Neural crest cell (in vitro differentiated cells): ENCODE results near the gene GRIK2. TPM values are rescaled to one million over a fixed set of nuclear protein-coding genes. Genes with fewer than 3 reads are reported as not detected.

Source experiments
- DNase-seq: peaks from one replicate; pipeline ENCODE4 v3.0.0; 2021; ENCODE audit warnings: low read depth, mixed read lengths, low spot score
- H3K27ac Mint-ChIP-seq: one replicate; pipeline ENCODE4 v1.8.0; 2021; ENCODE audit warnings: mild to moderate bottlenecking, mixed read lengths; ENCODE audit not compliant: unreplicated experiment
- H3K27me3 Mint-ChIP-seq: 2 replicates; pipeline ENCODE4 v1.8.0; 2021; ENCODE audit warnings: low read depth, mild to moderate bottlenecking, mixed read lengths
- H3K36me3 Mint-ChIP-seq: 2 replicates; pipeline ENCODE4 v1.8.0; 2021; ENCODE audit warnings: low read depth, mild to moderate bottlenecking, mixed read lengths
- H3K4me1 Mint-ChIP-seq: 2 replicates; pipeline ENCODE4 v1.8.0; 2021; ENCODE audit warnings: mixed read lengths
- H3K4me3 Mint-ChIP-seq: one replicate; pipeline ENCODE4 v1.8.0; 2021; ENCODE audit warnings: mild to moderate bottlenecking, mixed read lengths
- H3K9me3 Mint-ChIP-seq: 2 replicates; pipeline ENCODE4 v1.8.0; 2021; ENCODE audit warnings: mixed read lengths
- CTCF ChIP-seq: fragments of 200-600 bp; sonication (generic); conservative IDR thresholded peaks from 2 replicates; pipeline ENCODE4 v1.5.0; 2021; ENCODE audit warnings: antibody characterized with exemption, mild to moderate bottlenecking
- total RNA-seq: library from RNA; stranded (reverse); gene quantifications from 2 replicates; pipeline ENCODE4 v1.2.1, GENCODE V29; 2021

Gene GRIK2
- total RNA-seq, 1 donor from 2014 or later = 10.5 TPM

DNA sequence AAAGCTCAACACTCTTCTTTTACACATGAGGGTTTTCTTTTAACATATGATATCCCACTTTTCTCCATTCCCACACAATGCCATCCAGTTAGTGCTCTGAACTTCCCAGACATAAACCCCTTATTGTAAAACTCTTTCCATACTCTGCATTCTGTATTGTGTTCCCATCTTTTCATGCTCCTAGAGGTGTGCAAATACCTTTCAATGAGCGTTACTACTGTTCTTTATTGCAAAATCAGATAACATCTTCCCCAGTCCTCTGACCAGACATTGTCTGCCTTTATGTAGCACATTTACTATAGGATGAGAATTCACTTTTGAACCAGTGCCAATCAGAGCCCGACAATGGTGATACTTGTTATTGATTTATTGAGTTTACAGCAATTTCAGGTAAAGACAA, 296.2 kb downstream of the GRIK2 start:
- Mint-ChIP-seq H3K27ac (no peak overlapping the region), H3K36me3 (no peaks in the 10 kb centered on the region), H3K4me1 (no peaks in the 10 kb centered on the region), H3K27me3 (no peaks in the 10 kb centered on the region), H3K9me3 (no peaks in the 10 kb centered on the region), H3K4me3 (no peak overlapping the region)
- DNase-seq = no peak
- TF ChIP-seq CTCF = no peak

DNA sequence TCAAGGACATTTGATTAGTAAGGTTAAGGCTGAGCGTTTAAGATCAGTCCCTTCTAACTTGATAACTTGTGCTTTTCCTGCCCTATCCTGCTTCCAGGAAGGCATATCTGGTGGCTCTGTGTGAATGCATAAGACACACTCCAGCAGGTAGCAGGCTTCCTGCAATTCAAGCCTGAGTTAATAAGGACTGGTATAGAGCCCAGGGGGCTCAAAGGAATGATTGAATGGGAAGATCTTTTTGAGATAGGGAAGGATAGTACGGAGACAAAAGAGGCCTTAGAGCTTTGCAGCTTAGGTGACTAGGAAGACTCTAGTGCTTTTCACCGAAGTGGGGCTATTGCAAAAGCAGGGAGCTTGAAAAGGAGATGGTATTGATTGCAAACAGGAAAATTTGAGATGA, 307.1 kb downstream of the GRIK2 start:
- no peak overlapping the region for H3K4me3 Mint-ChIP-seq
- no peaks in the 10 kb centered on the region for H3K27me3 Mint-ChIP-seq
- H3K9me3 Mint-ChIP-seq = no peaks in the 10 kb centered on the region
- no peaks in the 10 kb centered on the region for H3K36me3 Mint-ChIP-seq
- H3K27ac Mint-ChIP-seq = no peak overlapping the region
- DNase-seq = no peak
- peaks cover 5% of the 10 kb centered on the region for H3K4me1 Mint-ChIP-seq
- no peak for TF ChIP-seq CTCF

GRCh38 chr6:101703311-101703710, 309.8 kb downstream of the GRIK2 start:
- H3K4me3 Mint-ChIP-seq = no peak overlapping the region
- no peak overlapping the region for H3K27ac Mint-ChIP-seq
- peaks cover 5% of the 10 kb centered on the region for H3K4me1 Mint-ChIP-seq
- no peaks in the 10 kb centered on the region for H3K9me3 Mint-ChIP-seq
- H3K36me3 Mint-ChIP-seq = no peaks in the 10 kb centered on the region
- no peak for DNase-seq
- no peak for TF ChIP-seq CTCF
- H3K27me3 Mint-ChIP-seq = no peaks in the 10 kb centered on the region

DNA sequence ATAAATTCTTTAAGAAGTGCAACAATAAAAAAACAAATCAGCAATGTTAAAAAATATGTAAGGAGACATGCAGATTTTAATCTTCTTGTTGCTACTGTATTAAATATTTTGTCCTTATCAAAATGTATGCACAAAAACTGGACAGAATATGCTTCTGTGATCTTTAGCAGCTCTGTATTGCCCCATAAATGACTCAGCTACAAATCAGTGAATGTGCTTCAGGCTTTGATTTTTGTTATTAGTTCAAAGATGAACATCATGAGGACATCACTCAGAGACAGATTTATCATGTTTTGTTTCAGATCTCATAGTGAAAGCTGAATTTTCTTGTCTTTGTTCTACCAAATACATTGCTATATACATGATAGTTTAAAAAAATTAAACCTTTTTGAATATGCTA, 312.4 kb downstream of the GRIK2 start:
- TF ChIP-seq CTCF = no peak
- H3K4me1 Mint-ChIP-seq = peaks cover 5% of the 10 kb centered on the region

DNA sequence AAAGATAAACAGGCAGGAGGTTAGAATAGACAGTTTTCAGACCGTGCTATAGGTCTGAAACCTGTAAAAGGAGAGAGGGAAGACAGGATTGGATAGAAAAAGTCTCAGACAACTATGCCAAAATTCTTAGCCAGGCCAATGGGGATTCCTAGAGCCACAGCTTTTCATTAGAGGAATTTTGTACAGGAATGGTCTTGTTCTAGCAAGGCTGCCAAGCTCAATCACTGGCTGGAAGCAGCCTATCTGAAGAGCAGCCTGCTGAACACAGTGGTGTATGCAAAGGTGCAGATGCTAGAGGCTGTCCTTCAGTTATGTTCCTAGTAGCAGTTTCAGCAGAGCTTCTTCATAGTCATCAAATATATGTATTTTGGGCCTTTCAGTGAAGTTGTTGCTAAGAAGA, 313.1 kb downstream of the GRIK2 start:
- DNase-seq = no peak
- H3K4me1 Mint-ChIP-seq = peaks cover 5% of the 10 kb centered on the region
- no peak for TF ChIP-seq CTCF
- H3K9me3 Mint-ChIP-seq = no peaks in the 10 kb centered on the region
- no peaks in the 10 kb centered on the region for H3K36me3 Mint-ChIP-seq
- no peak overlapping the region for H3K4me3 Mint-ChIP-seq
- H3K27me3 Mint-ChIP-seq = no peaks in the 10 kb centered on the region
- no peak overlapping the region for H3K27ac Mint-ChIP-seq

More for the DNA sequence above, 312.4 kb downstream of the GRIK2 start:
- H3K36me3 Mint-ChIP-seq = no peaks in the 10 kb centered on the region
- no peak for DNase-seq
- no peaks in the 10 kb centered on the region for H3K9me3 Mint-ChIP-seq
- H3K27me3 Mint-ChIP-seq = no peaks in the 10 kb centered on the region
- H3K4me3 Mint-ChIP-seq = no peak overlapping the region
- H3K27ac Mint-ChIP-seq = no peak overlapping the region

DNA sequence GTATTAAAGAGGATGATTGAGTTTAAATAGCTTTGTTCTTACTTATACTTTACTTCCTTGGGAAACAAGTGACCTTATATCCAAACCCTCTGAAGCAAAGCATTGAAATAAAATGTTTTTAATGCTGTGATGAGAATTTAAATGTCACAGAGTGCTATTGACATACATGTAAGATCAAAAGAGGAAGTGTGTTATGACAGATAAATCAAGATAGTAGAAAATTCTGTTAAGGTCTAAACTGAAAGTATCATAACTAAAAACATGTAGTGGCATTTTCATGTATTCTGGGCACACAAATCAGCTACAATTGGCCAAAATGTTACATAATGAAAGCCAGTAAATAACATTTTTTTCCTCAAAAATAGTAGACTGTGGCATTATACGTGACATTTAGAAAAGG, 318.0 kb downstream of the GRIK2 start:
- no peak for DNase-seq
- H3K9me3 Mint-ChIP-seq = no peaks in the 10 kb centered on the region
- H3K36me3 Mint-ChIP-seq = no peaks in the 10 kb centered on the region
- no peaks in the 10 kb centered on the region for H3K4me1 Mint-ChIP-seq
- no peak overlapping the region for H3K4me3 Mint-ChIP-seq
- H3K27me3 Mint-ChIP-seq = no peaks in the 10 kb centered on the region
- no peak overlapping the region for H3K27ac Mint-ChIP-seq
- TF ChIP-seq CTCF = no peak
